WTC11 (cell line): ENCODE data around the gene HOXA5. TPM values are rescaled to one million over a fixed set of nuclear protein-coding genes. Genes with fewer than 3 reads are reported as not detected.

Source experiments
- ATAC-seq: fragments of 200-7000 bp; cut with Tn5 transposase; 2 replicates; pipeline ENCODE4 v1.10.0; 2021; ENCODE audit warnings: mild to moderate bottlenecking, moderate library complexity
- CTCF ChIA-PET: fragments of 300-600 bp; sonication (Branson Sonifier 250); formaldehyde crosslinking; loops from one replicate; lab custom pipeline; 2021; ENCODE audit warnings: antibody characterized with exemption; lab: Charles Lee
- POLR2A ChIA-PET: fragments of 350-600 bp; sonication (Branson Sonifier 250); formaldehyde crosslinking; loops from one replicate; lab custom pipeline; 2021; ENCODE audit warnings: antibody characterized with exemption; lab: Charles Lee
- DNase-seq: peaks from one replicate; pipeline ENCODE4 v3.0.0; 2021; ENCODE audit warnings: low spot score
- H3K27ac Mint-ChIP-seq: 2 replicates; pipeline ENCODE4 v1.8.0; 2021; ENCODE audit warnings: mixed read lengths
- H3K27me3 Mint-ChIP-seq: 2 replicates; pipeline ENCODE4 v1.8.0; 2021; ENCODE audit warnings: low read depth, mild to moderate bottlenecking, moderate library complexity, mixed read lengths
- H3K36me3 Mint-ChIP-seq: 2 replicates; pipeline ENCODE4 v1.8.0; 2021; ENCODE audit warnings: mixed read lengths
- H3K4me1 Mint-ChIP-seq: 2 replicates; pipeline ENCODE4 v1.8.0; 2022; ENCODE audit warnings: mixed read lengths
- H3K4me3 Mint-ChIP-seq: 2 replicates; pipeline ENCODE4 v1.8.0; 2021; ENCODE audit warnings: mild to moderate bottlenecking, moderate library complexity, mixed read lengths
- H3K9me3 Mint-ChIP-seq: 2 replicates; pipeline ENCODE4 v1.8.0; 2021; ENCODE audit warnings: mixed read lengths
- CTCF ChIP-seq: fragments of 200-600 bp; IDR thresholded peaks from 2 replicates; pipeline ENCODE4 v1.8.0; 2022; ENCODE audit warnings: antibody characterized with exemption
- FOXJ3 ChIP-seq: sonication (generic); formaldehyde crosslinking; IDR thresholded peaks from 2 replicates; pipeline ENCODE4 v1.9.0; 2021; ENCODE audit warnings: missing genetic modification reagents, mild to moderate bottlenecking, borderline replicate concordance
- GTF2I ChIP-seq: fragments of 250-450 bp; sonication (Bioruptor Pico); conservative IDR thresholded peaks from 2 replicates; pipeline ENCODE4 v1.4.0; 2021; ENCODE audit warnings: mild to moderate bottlenecking
- HMGA2 ChIP-seq: fragments of 250-450 bp; sonication (Bioruptor Pico); IDR thresholded peaks from 2 replicates; pipeline ENCODE4 v1.4.0; 2021; ENCODE audit warnings: mild to moderate bottlenecking, moderate library complexity
- NFE2L1 ChIP-seq: sonication (generic); formaldehyde crosslinking; IDR thresholded peaks from 2 replicates; pipeline ENCODE4 v1.8.1; 2023; ENCODE audit warnings: missing genetic modification reagents
- NFYB ChIP-seq: sonication (generic); formaldehyde crosslinking; conservative IDR thresholded peaks from 2 replicates; pipeline ENCODE4 v1.8.0; 2022; ENCODE audit warnings: low read depth, missing genetic modification reagents
- SP1 ChIP-seq: sonication (generic); formaldehyde crosslinking; conservative IDR thresholded peaks from 2 replicates; pipeline ENCODE4 v1.8.1; 2022; ENCODE audit warnings: missing genetic modification reagents
- ZMAT4 ChIP-seq: fragments of 250-450 bp; sonication (Bioruptor Pico); IDR thresholded peaks from 2 replicates; pipeline ENCODE4 v1.9.0; 2021; ENCODE audit warnings: mild to moderate bottlenecking
- ZNF263 ChIP-seq: sonication (generic); formaldehyde crosslinking; IDR thresholded peaks from 2 replicates; pipeline ENCODE4 v1.8.1; 2022; ENCODE audit warnings: low read depth, mild to moderate bottlenecking, moderate library complexity, missing genetic modification reagents
- ZNF396 ChIP-seq: fragments of 250-450 bp; sonication (Bioruptor Pico); IDR thresholded peaks from 2 replicates; pipeline ENCODE4 v1.8.0; 2021; ENCODE audit warnings: mild to moderate bottlenecking, moderate library complexity, borderline replicate concordance
- total RNA-seq: library from RNA; stranded (reverse); gene quantifications from 3 replicates; pipeline ENCODE4 v1.2.3, GENCODE V29; 2021
- TF ChIP-seq, protein P1 (sequence below): sonication (generic); formaldehyde crosslinking; IDR thresholded peaks from 2 replicates; pipeline ENCODE4 v1.8.0; 2022; ENCODE audit warnings: mild to moderate bottlenecking, missing genetic modification reagents
- TF ChIP-seq, protein P2 (sequence below): sonication (generic); formaldehyde crosslinking; IDR thresholded peaks from 2 replicates; pipeline ENCODE4 v1.8.1; 2023; ENCODE audit warnings: mild to moderate bottlenecking, missing genetic modification reagents, moderate library complexity
- TF ChIP-seq, protein P3 (sequence below): fragments of 250-450 bp; sonication (Bioruptor Pico); IDR thresholded peaks from 2 replicates; pipeline ENCODE4 v1.9.0; 2021; ENCODE audit warnings: mild to moderate bottlenecking

Gene HOXA5
- total RNA-seq, 1 experiment from 2014 or later, result not detected

- H3K36me3 Mint-ChIP-seq, result peaks cover 6% of the 10 kb centered on the region
- no peak within 1 kb of the TSS for H3K27ac Mint-ChIP-seq
- peak; percentile 71 for DNase-seq
- ATAC-seq, result peak; percentile 44
- peaks cover 69% of the 10 kb centered on the region for H3K4me1 Mint-ChIP-seq
- POLR2A ChIA-PET, result interaction anchor here (0.9 kb wide), 1 partner anchor 65 kb away, joined by 4 read pairs; no protein-coding TSS in a partner anchor
- TF ChIP-seq SP1, result 0 out of 2 replicates have a peak, but pooled peaks have one; percentile 6
- peak; percentile 37; the same call in 1 of the 2 replicates for TF ChIP-seq NFYB (CRISPR knock-in tag)
- TF ChIP-seq, protein P1, sequence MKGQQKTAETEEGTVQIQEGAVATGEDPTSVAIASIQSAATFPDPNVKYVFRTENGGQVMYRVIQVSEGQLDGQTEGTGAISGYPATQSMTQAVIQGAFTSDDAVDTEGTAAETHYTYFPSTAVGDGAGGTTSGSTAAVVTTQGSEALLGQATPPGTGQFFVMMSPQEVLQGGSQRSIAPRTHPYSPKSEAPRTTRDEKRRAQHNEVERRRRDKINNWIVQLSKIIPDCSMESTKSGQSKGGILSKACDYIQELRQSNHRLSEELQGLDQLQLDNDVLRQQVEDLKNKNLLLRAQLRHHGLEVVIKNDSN (CRISPR knock-in tag), result peak; percentile 90
- TF ChIP-seq CTCF, result no peak
- no peak for TF ChIP-seq ZNF396
- TF ChIP-seq, protein P2, sequence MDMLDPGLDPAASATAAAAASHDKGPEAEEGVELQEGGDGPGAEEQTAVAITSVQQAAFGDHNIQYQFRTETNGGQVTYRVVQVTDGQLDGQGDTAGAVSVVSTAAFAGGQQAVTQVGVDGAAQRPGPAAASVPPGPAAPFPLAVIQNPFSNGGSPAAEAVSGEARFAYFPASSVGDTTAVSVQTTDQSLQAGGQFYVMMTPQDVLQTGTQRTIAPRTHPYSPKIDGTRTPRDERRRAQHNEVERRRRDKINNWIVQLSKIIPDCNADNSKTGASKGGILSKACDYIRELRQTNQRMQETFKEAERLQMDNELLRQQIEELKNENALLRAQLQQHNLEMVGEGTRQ (CRISPR knock-in tag), result peak; percentile 92
- TF ChIP-seq, all 79 proteins: peak for 4
- Mint-ChIP-seq H3K27me3 (peaks cover 100% of the 10 kb centered on the region), H3K9me3 (no peaks in the 10 kb centered on the region), H3K4me3 (peak within 1 kb of the TSS; percentile 76)
- CTCF ChIA-PET, result interaction anchor here (0.8 to 2.7 kb wide), 10 partner anchors 14 to 238 kb away, joined by 3 to 10 read pairs (median 4); partner anchors contain the start of genes HOXA5 and SKAP2
These were observed 47.3 kb downstream of the HOXA5 start, which contains the start of gene HOXA1 for GRCh38 chr7:27095897-27096767. Gene HOXA1 (minus strand): TSS chr7:27096000. CDS start chr7:27095912, 88 bp downstream.

DNA sequence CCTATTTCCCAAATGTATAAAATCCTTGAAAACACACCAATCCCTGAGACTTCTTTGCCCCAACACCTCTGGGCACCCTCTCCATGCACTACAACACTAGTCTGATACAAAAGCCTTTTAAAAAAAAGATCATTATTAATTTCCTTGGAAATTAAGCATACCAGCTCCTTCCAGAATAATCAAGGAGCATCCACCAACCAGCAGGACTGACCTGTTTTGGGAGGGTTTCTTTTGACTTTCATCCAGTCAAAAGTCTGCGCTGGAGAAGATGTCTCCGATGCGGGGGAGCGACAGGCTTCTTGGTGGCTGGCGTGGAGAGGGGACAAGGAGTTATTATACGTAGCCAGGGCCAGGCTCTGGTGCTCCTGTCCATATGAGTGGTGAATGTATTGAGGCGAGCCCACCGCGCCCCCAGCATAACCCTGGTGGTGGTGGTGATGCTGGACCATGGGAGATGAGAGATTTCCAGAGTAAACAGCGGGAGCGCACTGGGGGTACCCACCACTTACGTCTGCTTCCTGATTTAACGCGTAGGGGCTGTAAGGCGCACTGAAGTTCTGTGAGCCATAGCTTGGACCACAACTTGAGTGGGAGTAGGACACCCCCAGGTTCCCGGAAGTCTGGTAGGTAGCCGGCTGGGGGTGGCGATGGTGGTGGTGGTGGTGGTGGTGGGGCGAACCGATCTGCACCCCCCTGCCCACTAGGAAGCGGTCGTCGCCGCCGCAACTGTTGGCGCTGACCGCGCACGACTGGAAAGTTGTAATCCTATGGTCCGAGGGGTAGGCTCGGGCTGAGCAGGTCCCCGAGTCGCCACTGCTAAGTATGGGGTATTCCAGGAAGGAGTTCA, 48.2 kb downstream of the HOXA5 start:
- TF ChIP-seq ZNF263 (CRISPR knock-in tag) (no peak), NFE2L1 (no peak), GTF2I (CRISPR knock-in tag) (no peak)
- TF ChIP-seq, protein P2 (CRISPR knock-in tag), result no peak
- peaks cover 100% of the 10 kb centered on the region for H3K27me3 Mint-ChIP-seq
- ATAC-seq, result peak; percentile 10
- no peak overlapping the region for H3K27ac Mint-ChIP-seq
- peak overlapping the region; percentile 76 for H3K4me3 Mint-ChIP-seq
- no peak for DNase-seq
- CTCF ChIA-PET, result interaction anchor here (0.8 to 2.7 kb wide), 7 partner anchors 14 to 237 kb away, joined by 3 to 10 read pairs (median 3); partner anchors contain the start of gene SKAP2
- H3K4me1 Mint-ChIP-seq, result peaks cover 69% of the 10 kb centered on the region
- H3K36me3 Mint-ChIP-seq, result peaks cover 6% of the 10 kb centered on the region
- POLR2A ChIA-PET, result no interaction called here
- no peaks in the 10 kb centered on the region for H3K9me3 Mint-ChIP-seq

GRCh38 chr7:27094304-27095049, 49.0 kb downstream of the HOXA5 start:
- ATAC-seq, result no peak
- Mint-ChIP-seq H3K4me1 (peaks cover 70% of the 10 kb centered on the region), H3K27ac (no peak overlapping the region), H3K36me3 (peaks cover 6% of the 10 kb centered on the region), H3K9me3 (no peaks in the 10 kb centered on the region), H3K27me3 (peaks cover 100% of the 10 kb centered on the region), H3K4me3 (peak overlapping the region; percentile 76; the same call in 1 of the 2 replicates)
- CTCF ChIA-PET, result interaction anchor here (0.8 to 1.3 kb wide), 3 partner anchors 21 to 102 kb away, joined by 3 read pairs; no protein-coding TSS in a partner anchor
- DNase-seq, result no peak
- POLR2A ChIA-PET, result no interaction called here
- no peak for TF ChIP-seq NFE2L1
- no peak for TF ChIP-seq HMGA2 (CRISPR knock-in tag)
- TF ChIP-seq ZMAT4 (CRISPR knock-in tag), result no peak
- TF ChIP-seq, protein P3, sequence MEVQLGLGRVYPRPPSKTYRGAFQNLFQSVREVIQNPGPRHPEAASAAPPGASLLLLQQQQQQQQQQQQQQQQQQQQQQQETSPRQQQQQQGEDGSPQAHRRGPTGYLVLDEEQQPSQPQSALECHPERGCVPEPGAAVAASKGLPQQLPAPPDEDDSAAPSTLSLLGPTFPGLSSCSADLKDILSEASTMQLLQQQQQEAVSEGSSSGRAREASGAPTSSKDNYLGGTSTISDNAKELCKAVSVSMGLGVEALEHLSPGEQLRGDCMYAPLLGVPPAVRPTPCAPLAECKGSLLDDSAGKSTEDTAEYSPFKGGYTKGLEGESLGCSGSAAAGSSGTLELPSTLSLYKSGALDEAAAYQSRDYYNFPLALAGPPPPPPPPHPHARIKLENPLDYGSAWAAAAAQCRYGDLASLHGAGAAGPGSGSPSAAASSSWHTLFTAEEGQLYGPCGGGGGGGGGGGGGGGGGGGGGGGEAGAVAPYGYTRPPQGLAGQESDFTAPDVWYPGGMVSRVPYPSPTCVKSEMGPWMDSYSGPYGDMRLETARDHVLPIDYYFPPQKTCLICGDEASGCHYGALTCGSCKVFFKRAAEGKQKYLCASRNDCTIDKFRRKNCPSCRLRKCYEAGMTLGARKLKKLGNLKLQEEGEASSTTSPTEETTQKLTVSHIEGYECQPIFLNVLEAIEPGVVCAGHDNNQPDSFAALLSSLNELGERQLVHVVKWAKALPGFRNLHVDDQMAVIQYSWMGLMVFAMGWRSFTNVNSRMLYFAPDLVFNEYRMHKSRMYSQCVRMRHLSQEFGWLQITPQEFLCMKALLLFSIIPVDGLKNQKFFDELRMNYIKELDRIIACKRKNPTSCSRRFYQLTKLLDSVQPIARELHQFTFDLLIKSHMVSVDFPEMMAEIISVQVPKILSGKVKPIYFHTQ (CRISPR knock-in tag), result no peak
- TF ChIP-seq, protein P1 (CRISPR knock-in tag), result no peak
- no peak for TF ChIP-seq FOXJ3 (CRISPR knock-in tag)
